CD4-positive, alpha-beta T cell (primary cell): ENCODE results near the gene COL15A1. TPM values are rescaled to one million over a fixed set of nuclear protein-coding genes. Genes with fewer than 3 reads are reported as not detected.

Experiments used
- ATAC-seq: fragments of 200-7000 bp; cut with Tn5 transposase; one replicate; pipeline ENCODE4 v1.10.0; 2022; ENCODE audit warnings: mild to moderate bottlenecking; ENCODE audit not compliant: poor library complexity
- CTCF ChIA-PET: fragments of 350-600 bp; sonication (Branson Sonifier 250); formaldehyde crosslinking; loops from one replicate; lab custom pipeline; 2021; ENCODE audit warnings: antibody characterized with exemption, inconsistent platforms; lab: Charles Lee
- POLR2A ChIA-PET: fragments of 350-600 bp; sonication (Branson Sonifier 250); formaldehyde crosslinking; loops from one replicate; lab custom pipeline; 2021; ENCODE audit warnings: antibody characterized with exemption, inconsistent platforms; lab: Charles Lee
- DNase-seq, 14 experiments: peaks; one replicate each; pipeline ENCODE4 v3.0.0-alpha.2; 2013 to 2020; ENCODE audit warnings: mixed read lengths in 2 of 14
- H3K27ac ChIP-seq, 2 donors: one replicate each; pipeline versions ENCODE4 v1.5.1 to v1.7.0; 2013; ENCODE audit warnings: low read length in 2 of 2, low read depth in 1 of 2, mild to moderate bottlenecking in 1 of 2
- H3K27me3 ChIP-seq, 2 experiments: 1 replicate in 1 of 2; 2 replicates in 1 of 2; pipeline versions ENCODE4 v1.6.1 to v1.7.0; 2013; ENCODE audit warnings: low read length in 2 of 2, control low read depth in 1 of 2, mild to moderate bottlenecking in 1 of 2, moderate library complexity in 1 of 2; ENCODE audit not compliant: insufficient read depth in 2 of 2, control insufficient read depth in 1 of 2
- H3K36me3 ChIP-seq: one replicate; pipeline ENCODE4 v1.6.1; 2013; ENCODE audit warnings: low read length, control low read depth; ENCODE audit not compliant: insufficient read depth
- H3K4me1 ChIP-seq: one replicate; pipeline ENCODE4 v1.6.1; 2013; ENCODE audit warnings: low read length, control low read depth; ENCODE audit not compliant: insufficient read depth
- H3K4me3 ChIP-seq: one replicate; pipeline ENCODE4 v1.5.1; 2013; ENCODE audit warnings: mild to moderate bottlenecking, low read length, moderate library complexity
- H3K9me3 ChIP-seq, 2 experiments: 1 replicate in 1 of 2; 2 replicates in 1 of 2; pipeline versions ENCODE4 v1.6.1 to v1.7.0; 2013; ENCODE audit warnings: low read length in 2 of 2, mild to moderate bottlenecking in 2 of 2, control low read depth in 1 of 2, moderate library complexity in 1 of 2; ENCODE audit not compliant: control insufficient read depth in 1 of 2, insufficient read depth in 1 of 2
- H3K27ac Mint-ChIP-seq: one replicate; pipeline ENCODE4 v1.8.0; 2020; ENCODE audit warnings: mixed read lengths
- H3K27me3 Mint-ChIP-seq: one replicate; pipeline ENCODE4 v1.8.0; 2021; ENCODE audit warnings: mixed read lengths
- H3K36me3 Mint-ChIP-seq: one replicate; pipeline ENCODE4 v1.8.0; 2021; ENCODE audit warnings: low read depth, mixed read lengths
- H3K4me1 Mint-ChIP-seq: one replicate; pipeline ENCODE4 v1.8.0; 2021; ENCODE audit warnings: low read depth, mixed read lengths
- H3K4me3 Mint-ChIP-seq: one replicate; pipeline ENCODE4 v1.8.0; 2020; ENCODE audit warnings: mild to moderate bottlenecking, mixed read lengths
- H3K9me3 Mint-ChIP-seq: one replicate; pipeline ENCODE4 v1.8.0; 2020; ENCODE audit warnings: mixed read lengths
- intact Hi-C, 2 experiments: fragments of 100-400 bp; cut with DNase I in 1 of 2; cut with micrococcal nuclease in 1 of 2; formaldehyde crosslinking; loops; one replicate each; pipeline versions ENCODE4 v1.15.1 to v1.9.0; 2023 to 2025; cut with DNase I, micrococcal nuclease
- total RNA-seq, 174 experiments: library from RNA in 2 of 174; stranded (reverse) in 2 of 174; gene quantifications; one replicate each; pipeline ENCODE4 v1.2.3 and lab custom pipeline; 2021 to 2026
- TF ChIP-seq, protein P1 (sequence below): fragments of 200-600 bp; IDR thresholded peaks from one replicate; pipeline ENCODE4 v1.8.0; 2022; ENCODE audit warnings: antibody characterized with exemption, mild to moderate bottlenecking

The COL15A1 gene
- total RNA-seq, 2 experiments from 2014 or later = not detected

GRCh38 chr9:98902925-98903324 lies 40.8 kb upstream of the COL15A1 start:
- Mint-ChIP-seq H3K4me3 (no peak overlapping the region), H3K27me3 (peaks cover 8% of the 10 kb centered on the region), H3K36me3 (no peaks in the 10 kb centered on the region), H3K9me3 (no peaks in the 10 kb centered on the region), H3K4me1 (no peaks in the 10 kb centered on the region), H3K27ac (no peak overlapping the region)
- Histone ChIP-seq H3K4me3 (no peak overlapping the region), H3K9me3 (no peaks in the 10 kb centered on the region), H3K27ac (no peak overlapping the region), H3K27me3 (peaks cover 3 to 12% of the 10 kb centered on the region in 2 experiments), H3K4me1 (no peaks in the 10 kb centered on the region), H3K36me3 (no peaks in the 10 kb centered on the region)
- DNase-seq (no peak), ATAC-seq (no peak)
- ChIA-PET POLR2A (no interaction called here), CTCF (no interaction called here)
- intact Hi-C loops = no loop called here
- TF ChIP-seq, protein P1, sequence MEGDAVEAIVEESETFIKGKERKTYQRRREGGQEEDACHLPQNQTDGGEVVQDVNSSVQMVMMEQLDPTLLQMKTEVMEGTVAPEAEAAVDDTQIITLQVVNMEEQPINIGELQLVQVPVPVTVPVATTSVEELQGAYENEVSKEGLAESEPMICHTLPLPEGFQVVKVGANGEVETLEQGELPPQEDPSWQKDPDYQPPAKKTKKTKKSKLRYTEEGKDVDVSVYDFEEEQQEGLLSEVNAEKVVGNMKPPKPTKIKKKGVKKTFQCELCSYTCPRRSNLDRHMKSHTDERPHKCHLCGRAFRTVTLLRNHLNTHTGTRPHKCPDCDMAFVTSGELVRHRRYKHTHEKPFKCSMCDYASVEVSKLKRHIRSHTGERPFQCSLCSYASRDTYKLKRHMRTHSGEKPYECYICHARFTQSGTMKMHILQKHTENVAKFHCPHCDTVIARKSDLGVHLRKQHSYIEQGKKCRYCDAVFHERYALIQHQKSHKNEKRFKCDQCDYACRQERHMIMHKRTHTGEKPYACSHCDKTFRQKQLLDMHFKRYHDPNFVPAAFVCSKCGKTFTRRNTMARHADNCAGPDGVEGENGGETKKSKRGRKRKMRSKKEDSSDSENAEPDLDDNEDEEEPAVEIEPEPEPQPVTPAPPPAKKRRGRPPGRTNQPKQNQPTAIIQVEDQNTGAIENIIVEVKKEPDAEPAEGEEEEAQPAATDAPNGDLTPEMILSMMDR = no peak

DNA sequence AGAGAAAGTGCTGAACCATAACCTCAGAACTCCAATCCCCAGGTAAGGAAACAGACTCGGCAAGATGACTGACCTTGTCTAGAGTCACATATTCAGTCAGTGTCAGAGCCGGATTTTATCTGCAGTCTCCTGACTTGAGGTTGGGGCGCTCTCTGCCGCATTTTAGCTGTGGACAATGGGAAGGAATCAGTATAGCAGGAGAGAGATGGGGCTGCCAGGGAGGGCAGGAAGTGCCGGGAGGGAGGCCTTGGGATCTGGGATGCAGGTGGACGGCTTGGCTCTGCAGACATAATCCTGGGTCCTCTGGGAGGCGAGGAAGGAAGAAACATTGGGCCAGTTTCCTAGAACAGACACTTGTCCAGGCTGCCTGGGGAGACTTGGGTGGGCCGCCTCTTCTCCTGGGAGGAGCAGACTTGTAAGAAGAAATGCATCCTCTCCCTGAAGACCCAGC lies 39.7 kb upstream of the COL15A1 start:
- Histone ChIP-seq H3K9me3 (no peaks in the 10 kb centered on the region), H3K4me3 (no peak overlapping the region), H3K4me1 (no peaks in the 10 kb centered on the region), H3K36me3 (no peaks in the 10 kb centered on the region), H3K27ac (no peak overlapping the region), H3K27me3 (peaks cover 3 to 12% of the 10 kb centered on the region in 2 experiments)
- POLR2A ChIA-PET = no interaction called here
- ATAC-seq (no peak), DNase-seq (no peak)
- no peaks in the 10 kb centered on the region for H3K36me3 Mint-ChIP-seq
- H3K9me3 Mint-ChIP-seq = no peaks in the 10 kb centered on the region
- no peak overlapping the region for H3K27ac Mint-ChIP-seq
- intact Hi-C loops = no loop called here
- CTCF ChIA-PET = no interaction called here
- no peak overlapping the region for H3K4me3 Mint-ChIP-seq
- TF ChIP-seq, protein P1 = no peak
- no peaks in the 10 kb centered on the region for H3K4me1 Mint-ChIP-seq
- peaks cover 8% of the 10 kb centered on the region for H3K27me3 Mint-ChIP-seq

DNA sequence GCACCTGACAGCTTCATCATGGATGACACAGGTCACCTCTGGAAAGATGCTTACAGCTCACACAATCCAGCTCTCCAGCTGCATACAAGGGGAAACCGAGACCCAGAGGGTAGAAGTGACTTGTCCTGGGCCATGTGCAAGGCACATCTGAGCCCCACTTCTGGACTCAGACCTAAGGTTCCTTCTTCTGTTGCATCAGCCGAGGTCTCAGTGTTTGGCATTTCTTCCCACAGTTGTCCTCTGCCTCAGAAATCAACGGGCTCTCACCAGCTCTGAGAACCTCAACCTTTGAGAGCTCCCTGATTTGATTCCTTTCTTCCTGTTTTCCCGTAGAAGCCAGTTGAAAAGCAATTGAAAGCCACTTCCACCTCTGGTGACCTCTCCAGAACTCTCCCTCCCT lies 38.7 kb upstream of the COL15A1 start:
- Histone ChIP-seq H3K9me3 (no peaks in the 10 kb centered on the region), H3K27ac (no peak overlapping the region), H3K36me3 (no peaks in the 10 kb centered on the region), H3K4me1 (no peaks in the 10 kb centered on the region), H3K27me3 (peaks cover 3 to 12% of the 10 kb centered on the region in 2 experiments), H3K4me3 (no peak overlapping the region)
- POLR2A ChIA-PET = no interaction called here
- H3K36me3 Mint-ChIP-seq = no peaks in the 10 kb centered on the region
- H3K4me3 Mint-ChIP-seq = no peak overlapping the region
- TF ChIP-seq, protein P1 = no peak
- intact Hi-C loops = no loop called here
- peaks cover 8% of the 10 kb centered on the region for H3K27me3 Mint-ChIP-seq
- DNase-seq (no peak), ATAC-seq (no peak)
- H3K27ac Mint-ChIP-seq = no peak overlapping the region
- CTCF ChIA-PET = no interaction called here
- no peaks in the 10 kb centered on the region for H3K4me1 Mint-ChIP-seq
- H3K9me3 Mint-ChIP-seq = no peaks in the 10 kb centered on the region
